ENCODE results near the gene RAPGEF1. TPM values are rescaled to one million over a fixed set of nuclear protein-coding genes. Genes with fewer than 3 reads are reported as not detected.

The RAPGEF1 gene
- total RNA-seq, 1 experiment from 2014 or later: 55.6 TPM

DNA sequence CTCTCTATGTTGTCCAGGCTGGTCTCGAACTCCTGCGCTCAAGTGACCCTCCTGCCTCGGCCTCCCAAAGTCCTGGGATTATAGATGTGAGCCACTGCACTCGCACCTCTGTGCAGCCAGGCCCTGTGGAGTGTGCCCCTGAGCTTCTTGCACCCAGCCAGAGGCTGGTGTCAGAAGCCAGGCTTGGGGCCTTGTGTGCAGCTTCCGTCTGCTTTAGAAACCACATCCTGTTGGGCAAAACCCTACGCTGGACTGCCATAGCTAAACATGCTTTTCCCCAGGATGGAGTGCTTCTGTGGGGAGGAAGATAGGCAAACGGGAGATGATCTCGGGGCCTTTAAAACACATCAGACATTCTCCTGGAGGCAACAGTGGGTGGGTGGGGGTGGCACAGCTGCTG lies 154.5 kb downstream of the RAPGEF1 start:
- Histone ChIP-seq H4K91ac (ENCODE audit: insufficient read length, low read depth, low read length) (no peak overlapping the region), H3K9me3 (ENCODE audit: control insufficient read depth, low read depth, low read length) (no peaks in the 10 kb centered on the region), H3K4me1 (ENCODE audit: insufficient read depth, low read length) (no peaks in the 10 kb centered on the region), H3K79me1 (ENCODE audit: insufficient read depth, low read depth, low read length, poor library complexity, severe bottlenecking) (no peaks in the 10 kb centered on the region), H3T11ph (ENCODE audit: low read length) (no peak overlapping the region), H4K8ac (replicated peaks; ENCODE audit: insufficient read length, low read depth, low read length) (no peak overlapping the region), H2BK15ac (ENCODE audit: low read depth, low read length) (no peak overlapping the region), H3K18ac (ENCODE audit: insufficient read length, low read depth, low read length) (no peak overlapping the region), H3K4me2 (ENCODE audit: insufficient read depth, insufficient read length, low read length) (no peak overlapping the region), H3K9ac (ENCODE audit: extremely low read depth, insufficient read length, low read length) (no peak overlapping the region), H3K56ac (ENCODE audit: insufficient read length, low read depth, low read length) (no peak overlapping the region), H2AK5ac (ENCODE audit: insufficient read length, low read length) (no peak overlapping the region), H3K4ac (ENCODE audit: low read depth, low read length) (no peak overlapping the region), H2BK12ac (ENCODE audit: insufficient read length, low read depth, low read length) (no peak overlapping the region), H2BK5ac (ENCODE audit: insufficient read length, low read length) (no peak overlapping the region), H4K5ac (ENCODE audit: insufficient read length, low read depth, low read length) (no peak overlapping the region), H2AFZ (ENCODE audit: low read length) (no peak overlapping the region), H3K27me3 (ENCODE audit: insufficient read depth, low read length) (no peaks in the 10 kb centered on the region), H2BK120ac (ENCODE audit: low read depth, low read length, poor library complexity, severe bottlenecking) (no peak overlapping the region), H3K14ac (ENCODE audit: insufficient read depth, low read length) (no peak overlapping the region), H4K20me1 (ENCODE audit: control insufficient read depth, insufficient read depth, insufficient read length) (no peaks in the 10 kb centered on the region), H2BK20ac (ENCODE audit: low read depth, low read length, poor library complexity, severe bottlenecking) (no peak overlapping the region), H3K23ac (ENCODE audit: insufficient read length, low read depth, low read length) (no peak overlapping the region), H3K79me2 (ENCODE audit: insufficient read depth, low read length) (no peaks in the 10 kb centered on the region), H3K23me2 (ENCODE audit: insufficient read length, low read depth, low read length, poor library complexity, severe bottlenecking) (no peaks in the 10 kb centered on the region), H3K27ac (ENCODE audit: insufficient read length, low read depth, low read length) (no peak overlapping the region)
- no peak for DNase-seq
- no peaks in the 10 kb centered on the region for H3K4me1 Mint-ChIP-seq
- H3K4me3 Mint-ChIP-seq: no peak overlapping the region
- no peaks in the 10 kb centered on the region for H3K27me3 Mint-ChIP-seq (ENCODE audit: low read depth)
- WGBS (ENCODE audit: extremely low coverage, insufficient read length, low lambda C conversion rate): no CpG with 5 or more reads among the region's 8 CpGs
- TF ChIP-seq, protein P1, sequence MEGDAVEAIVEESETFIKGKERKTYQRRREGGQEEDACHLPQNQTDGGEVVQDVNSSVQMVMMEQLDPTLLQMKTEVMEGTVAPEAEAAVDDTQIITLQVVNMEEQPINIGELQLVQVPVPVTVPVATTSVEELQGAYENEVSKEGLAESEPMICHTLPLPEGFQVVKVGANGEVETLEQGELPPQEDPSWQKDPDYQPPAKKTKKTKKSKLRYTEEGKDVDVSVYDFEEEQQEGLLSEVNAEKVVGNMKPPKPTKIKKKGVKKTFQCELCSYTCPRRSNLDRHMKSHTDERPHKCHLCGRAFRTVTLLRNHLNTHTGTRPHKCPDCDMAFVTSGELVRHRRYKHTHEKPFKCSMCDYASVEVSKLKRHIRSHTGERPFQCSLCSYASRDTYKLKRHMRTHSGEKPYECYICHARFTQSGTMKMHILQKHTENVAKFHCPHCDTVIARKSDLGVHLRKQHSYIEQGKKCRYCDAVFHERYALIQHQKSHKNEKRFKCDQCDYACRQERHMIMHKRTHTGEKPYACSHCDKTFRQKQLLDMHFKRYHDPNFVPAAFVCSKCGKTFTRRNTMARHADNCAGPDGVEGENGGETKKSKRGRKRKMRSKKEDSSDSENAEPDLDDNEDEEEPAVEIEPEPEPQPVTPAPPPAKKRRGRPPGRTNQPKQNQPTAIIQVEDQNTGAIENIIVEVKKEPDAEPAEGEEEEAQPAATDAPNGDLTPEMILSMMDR (conservative IDR thresholded peaks at IDR 0.05): no peak
- no peak overlapping the region for H3K27ac Mint-ChIP-seq
- H3K9me3 Mint-ChIP-seq: no peaks in the 10 kb centered on the region
- peaks cover 14 to 59% (median 41%) of the 10 kb centered on the region in 3 experiments; a peak in 6 of 7 replicates for H3K36me3 Mint-ChIP-seq (ENCODE audit: insufficient read depth in 1 of 3, low read depth in 3 of 3)

Measured in H9 (cell line).